HG03575 (cell line): ENCODE measurements around the gene ENHO.

Experiments used
- ATAC-seq: cut with Tn5 transposase; IDR thresholded peaks from one replicate; pipeline ENCODE4 v1.9.1; 2021; ENCODE audit not compliant: unreplicated experiment, insufficient number of reproducible peaks, low FRiP score; ENCODE audit errors: extremely low read depth

ENHO gene

GRCh38 chr9:34522971-34523797 lies at the start of gene ENHO:
Gene ENHO, minus strand, starts transcription at chr9:34522990. Its CDS starts 1,295 bp downstream, at chr9:34521695.
- no peak for ATAC-seq

- no peak for ATAC-seq
Measured at GRCh38 chr9:34572092-34572491, 49.3 kb upstream of the ENHO start.

GRCh38 chr9:34571481-34571810 lies 48.7 kb upstream of the ENHO start:
- ATAC-seq: no peak

GRCh38 chr9:34570809-34571480 lies 48.2 kb upstream of the ENHO start:
- no peak for ATAC-seq

GRCh38 chr9:34570376-34570775 lies 47.6 kb upstream of the ENHO start:
- ATAC-seq: no peak

GRCh38 chr9:34568774-34569173 lies 46.0 kb upstream of the ENHO start:
- ATAC-seq: no peak

GRCh38 chr9:34568133-34568532 lies 45.3 kb upstream of the ENHO start:
- no peak for ATAC-seq

GRCh38 chr9:34566972-34567371 lies 44.2 kb upstream of the ENHO start:
- ATAC-seq: no peak

GRCh38 chr9:34566322-34566721 lies 43.5 kb upstream of the ENHO start:
- ATAC-seq: no peak

GRCh38 chr9:34565856-34566255 lies 43.1 kb upstream of the ENHO start:
- no peak for ATAC-seq

- no peak for ATAC-seq
Measured at GRCh38 chr9:34564617-34565016, 41.8 kb upstream of the ENHO start.

- ATAC-seq: no peak
Measured at GRCh38 chr9:34563262-34563661, 40.5 kb upstream of the ENHO start.

- no peak for ATAC-seq
Measured at GRCh38 chr9:34562135-34562745, 39.5 kb upstream of the ENHO start.

- ATAC-seq: no peak
Measured at GRCh38 chr9:34560599-34561214, 37.9 kb upstream of the ENHO start.

- ATAC-seq: no peak
Measured at GRCh38 chr9:34559624-34560455, 37.0 kb upstream of the ENHO start.

- ATAC-seq: no peak
Measured at GRCh38 chr9:34558919-34559623, 36.3 kb upstream of the ENHO start.

- no peak for ATAC-seq
Measured at GRCh38 chr9:34558364-34558763, 35.6 kb upstream of the ENHO start.
